PFSK-1 (cell line): ENCODE measurements around the gene SMOC2.

ENCODE experiments used
- FOXP2 ChIP-seq: optimal IDR thresholded peaks from 2 replicates; pipeline ENCODE3; 2011; ENCODE audit warnings: borderline replicate concordance, control low read depth, inconsistent platforms; ENCODE audit not compliant: insufficient read depth; ENCODE audit errors: extremely low read length, extremely low read depth
- POLR2AphosphoS5 ChIP-seq: IDR thresholded peaks from 2 replicates; pipeline ENCODE4 v1.6.1; 2012; ENCODE audit warnings: low read depth, mild to moderate bottlenecking, control low read depth, low read length, moderate library complexity
- SIN3A ChIP-seq: IDR thresholded peaks from 2 replicates; pipeline ENCODE4 v1.6.1; 2012; ENCODE audit warnings: mild to moderate bottlenecking, low read length, moderate library complexity, borderline replicate concordance; ENCODE audit not compliant: insufficient read depth
- TAF1 ChIP-seq: IDR thresholded peaks from 2 replicates; pipeline ENCODE4 v1.6.1; 2012; ENCODE audit warnings: low read length, control low read depth, borderline replicate concordance; ENCODE audit not compliant: insufficient read depth
- TF ChIP-seq, protein P1 (sequence below), 2 experiments: IDR thresholded peaks; 2 replicates each; pipeline versions ENCODE4 v1.6.1 to v1.8.0; 2011 to 2012; ENCODE audit warnings: low read depth in 2 of 2, low read length in 2 of 2, control low read depth in 1 of 2, inconsistent platforms in 1 of 2, mild to moderate bottlenecking in 1 of 2, moderate library complexity in 1 of 2; ENCODE audit not compliant: insufficient read depth in 1 of 2

Gene SMOC2

DNA sequence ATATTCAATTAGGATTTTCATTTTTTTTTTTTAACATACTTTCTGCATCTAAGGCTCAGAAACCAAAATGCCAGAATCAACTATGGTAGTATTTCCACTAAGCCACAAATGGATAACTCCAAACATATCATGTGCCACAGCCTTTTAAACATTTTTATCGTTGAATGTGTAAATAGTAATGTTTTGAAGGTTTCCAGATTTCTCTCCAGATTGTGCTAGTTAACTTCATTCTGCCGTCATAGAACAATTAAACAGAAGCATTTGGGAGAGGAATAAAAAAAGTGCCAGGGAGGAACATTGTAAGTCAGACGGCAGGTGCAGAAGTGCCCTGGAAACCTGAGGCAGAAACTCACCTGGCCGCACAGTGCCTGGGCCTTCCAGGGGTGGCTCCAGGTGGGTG lies 23.6 kb downstream of the SMOC2 start:
- no peak for TF ChIP-seq SIN3A
- TF ChIP-seq FOXP2 = no peak

DNA sequence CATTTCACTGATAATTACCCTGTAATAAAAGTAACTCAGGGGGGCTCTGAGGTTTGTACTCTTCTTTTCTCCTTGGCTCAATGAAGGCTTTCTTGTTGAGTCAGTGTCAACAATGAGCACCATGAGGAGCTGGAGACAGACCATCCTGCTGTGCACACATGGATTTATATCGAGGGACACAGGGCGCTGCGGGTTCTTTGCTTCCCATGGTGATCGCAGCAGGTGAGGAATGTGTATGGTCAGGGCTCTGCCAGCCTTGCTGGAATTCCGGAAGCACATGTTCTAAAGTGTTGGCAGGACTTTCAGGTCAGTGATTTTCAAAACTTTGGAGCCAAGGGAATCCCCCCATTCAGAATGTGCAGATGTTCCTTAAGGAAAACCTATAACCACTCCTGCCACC lies 27.1 kb downstream of the SMOC2 start:
- TF ChIP-seq, protein P1, sequence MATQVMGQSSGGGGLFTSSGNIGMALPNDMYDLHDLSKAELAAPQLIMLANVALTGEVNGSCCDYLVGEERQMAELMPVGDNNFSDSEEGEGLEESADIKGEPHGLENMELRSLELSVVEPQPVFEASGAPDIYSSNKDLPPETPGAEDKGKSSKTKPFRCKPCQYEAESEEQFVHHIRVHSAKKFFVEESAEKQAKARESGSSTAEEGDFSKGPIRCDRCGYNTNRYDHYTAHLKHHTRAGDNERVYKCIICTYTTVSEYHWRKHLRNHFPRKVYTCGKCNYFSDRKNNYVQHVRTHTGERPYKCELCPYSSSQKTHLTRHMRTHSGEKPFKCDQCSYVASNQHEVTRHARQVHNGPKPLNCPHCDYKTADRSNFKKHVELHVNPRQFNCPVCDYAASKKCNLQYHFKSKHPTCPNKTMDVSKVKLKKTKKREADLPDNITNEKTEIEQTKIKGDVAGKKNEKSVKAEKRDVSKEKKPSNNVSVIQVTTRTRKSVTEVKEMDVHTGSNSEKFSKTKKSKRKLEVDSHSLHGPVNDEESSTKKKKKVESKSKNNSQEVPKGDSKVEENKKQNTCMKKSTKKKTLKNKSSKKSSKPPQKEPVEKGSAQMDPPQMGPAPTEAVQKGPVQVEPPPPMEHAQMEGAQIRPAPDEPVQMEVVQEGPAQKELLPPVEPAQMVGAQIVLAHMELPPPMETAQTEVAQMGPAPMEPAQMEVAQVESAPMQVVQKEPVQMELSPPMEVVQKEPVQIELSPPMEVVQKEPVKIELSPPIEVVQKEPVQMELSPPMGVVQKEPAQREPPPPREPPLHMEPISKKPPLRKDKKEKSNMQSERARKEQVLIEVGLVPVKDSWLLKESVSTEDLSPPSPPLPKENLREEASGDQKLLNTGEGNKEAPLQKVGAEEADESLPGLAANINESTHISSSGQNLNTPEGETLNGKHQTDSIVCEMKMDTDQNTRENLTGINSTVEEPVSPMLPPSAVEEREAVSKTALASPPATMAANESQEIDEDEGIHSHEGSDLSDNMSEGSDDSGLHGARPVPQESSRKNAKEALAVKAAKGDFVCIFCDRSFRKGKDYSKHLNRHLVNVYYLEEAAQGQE (IDR thresholded peaks at IDR 0.05; ENCODE audit: insufficient read depth in 1 of 2, low read depth in 2 of 2, low read length in 2 of 2) = no peak
- no peak for TF ChIP-seq TAF1
- no peak for TF ChIP-seq POLR2AphosphoS5
- TF ChIP-seq SIN3A = no peak

DNA sequence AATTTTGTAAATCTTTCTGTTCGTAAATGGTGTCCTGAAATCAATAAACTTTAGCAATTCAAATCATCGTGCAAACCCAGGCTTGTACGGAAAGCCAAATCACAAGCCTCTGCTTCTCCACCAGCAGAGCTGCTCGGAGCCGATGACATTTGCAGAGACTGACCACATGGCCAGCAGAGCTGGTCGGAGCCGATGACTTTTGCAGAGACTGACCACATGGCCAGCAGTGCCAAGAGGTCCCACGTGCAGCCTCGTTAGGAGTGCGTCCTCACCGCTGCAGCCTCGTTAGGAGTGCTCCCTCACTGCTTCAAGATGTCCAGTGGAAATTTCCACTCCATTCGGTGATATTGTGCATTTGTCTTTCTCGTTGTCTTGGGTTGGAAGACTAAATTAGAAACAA lies 28.5 kb downstream of the SMOC2 start:
- no peak for TF ChIP-seq FOXP2

DNA sequence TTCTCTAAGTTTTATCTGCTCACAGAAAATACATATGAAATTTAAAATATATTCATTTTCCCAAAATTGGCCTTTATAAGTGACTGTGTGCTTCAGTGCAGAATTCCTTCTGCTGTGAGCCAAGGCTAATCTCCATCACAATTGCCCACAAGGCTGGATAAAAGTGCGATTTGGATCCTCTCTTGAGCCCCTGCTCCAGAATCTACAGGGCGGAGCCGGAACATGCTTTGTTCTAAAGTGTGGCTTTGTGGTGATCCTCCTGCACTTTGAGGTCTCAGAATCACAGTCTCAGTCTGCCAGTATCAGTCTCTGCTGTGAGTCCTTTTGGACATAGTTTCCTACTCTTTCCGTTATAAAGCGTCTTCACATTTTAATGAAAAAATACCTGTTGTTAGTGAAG lies 28.9 kb downstream of the SMOC2 start:
- TF ChIP-seq TAF1 (no peak), FOXP2 (no peak), POLR2AphosphoS5 (no peak), SIN3A (no peak)
- TF ChIP-seq, protein P1 (IDR thresholded peaks at IDR 0.05; ENCODE audit: insufficient read depth in 1 of 2, low read depth in 2 of 2, low read length in 2 of 2) = no peak

DNA sequence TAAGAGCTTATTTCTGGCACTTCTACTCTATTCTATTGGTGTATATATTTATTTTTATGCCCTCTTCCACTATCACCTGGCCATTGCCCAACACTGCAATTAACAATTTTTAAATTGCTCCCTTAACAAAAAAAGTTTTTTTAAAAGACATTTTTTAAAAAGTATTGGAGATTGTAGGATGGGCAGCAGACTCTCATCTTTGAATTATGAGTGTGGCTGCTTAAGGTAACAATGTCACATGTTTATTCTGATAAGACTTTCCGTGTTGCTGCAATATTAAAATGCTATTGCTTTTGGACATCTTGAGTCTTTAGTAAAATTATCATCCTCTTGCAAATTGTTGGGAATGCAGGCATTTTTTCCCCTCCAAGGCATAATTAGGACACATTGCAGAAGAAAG lies 31.4 kb downstream of the SMOC2 start:
- TF ChIP-seq, protein P1 (IDR thresholded peaks at IDR 0.05; ENCODE audit: insufficient read depth in 1 of 2, low read depth in 2 of 2, low read length in 2 of 2) = no peak
- TF ChIP-seq SIN3A (no peak), FOXP2 (no peak), POLR2AphosphoS5 (no peak), TAF1 (no peak)

DNA sequence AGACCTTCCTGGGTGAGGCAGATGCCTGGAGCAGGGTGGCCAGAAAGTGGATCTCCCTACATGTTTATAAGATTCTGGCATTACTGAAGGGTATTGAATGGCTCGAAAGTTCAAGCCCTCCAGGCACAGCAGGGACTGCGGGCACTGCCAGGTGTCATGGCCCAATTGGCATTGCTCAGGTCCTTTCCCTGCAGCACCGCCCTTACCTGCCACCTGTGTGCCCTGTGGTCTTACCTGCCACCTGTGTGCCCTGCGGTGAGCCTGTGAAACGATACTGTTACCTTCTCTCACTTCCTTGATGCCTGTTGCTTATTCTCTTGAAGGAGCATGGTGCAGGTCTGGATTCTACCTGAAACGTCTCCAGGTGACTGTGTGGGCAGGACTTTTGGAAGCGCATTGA lies 32.2 kb downstream of the SMOC2 start:
- TF ChIP-seq POLR2AphosphoS5 (no peak), SIN3A (no peak), FOXP2 (no peak), TAF1 (no peak)
- TF ChIP-seq, protein P1 (IDR thresholded peaks at IDR 0.05; ENCODE audit: insufficient read depth in 1 of 2, low read depth in 2 of 2, low read length in 2 of 2) = no peak
